ENCODE measurements around the gene MAPKBP1.

Gene MAPKBP1

DNA sequence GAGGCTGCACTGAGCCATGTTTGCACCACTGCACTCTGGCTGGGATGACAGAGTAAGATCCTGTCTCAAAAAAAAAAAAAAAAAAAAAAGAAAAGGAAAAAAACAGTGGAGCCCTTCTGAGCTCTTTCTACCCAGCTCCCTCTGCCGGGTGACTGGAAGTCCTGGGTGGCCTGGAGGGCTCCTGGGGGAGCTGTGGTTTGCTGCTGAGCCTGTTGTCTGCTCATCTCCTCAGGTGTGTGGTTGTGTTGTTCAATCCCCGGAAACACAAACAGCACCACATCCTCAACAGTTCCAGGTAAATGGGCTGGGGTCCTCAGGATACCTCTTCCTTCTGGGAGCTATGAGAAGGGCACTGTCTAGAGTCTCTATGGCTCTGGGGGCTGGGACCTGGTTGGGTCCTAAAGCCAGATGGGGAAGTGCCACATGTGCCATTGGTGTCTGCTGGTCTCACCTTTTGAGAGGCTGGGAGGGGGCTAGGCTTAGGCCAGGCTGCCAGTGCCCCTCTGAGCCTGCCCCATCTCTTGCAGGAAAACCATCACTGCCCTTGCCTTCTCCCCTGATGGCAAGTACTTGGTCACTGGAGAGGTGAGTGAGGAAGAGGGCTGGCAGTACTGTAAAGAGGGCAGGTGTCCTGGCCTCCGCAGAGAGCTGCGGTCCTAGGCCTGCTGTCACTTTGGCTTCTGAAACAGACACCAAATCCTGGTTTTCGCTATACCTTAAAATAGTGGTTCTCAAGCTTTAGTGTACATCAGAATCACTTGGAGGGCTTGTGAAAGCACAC lies 36.6 kb downstream of the MAPKBP1 start:
- Histone ChIP-seq H3K27me3 (ENCODE audit: control insufficient read depth, insufficient read depth, low read length) (no peaks in the 10 kb centered on the region), H3K9me3 (replicated peaks; ENCODE audit: low read length) (no peaks in the 10 kb centered on the region), H3K4me2 (ENCODE audit: low read length) (no peak overlapping the region), H3K4me1 (ENCODE audit: control insufficient read depth, insufficient read depth, low read length) (peaks cover 11% of the 10 kb centered on the region), H3K36me3 (ENCODE audit: insufficient read depth, low read length) (peaks cover 32% of the 10 kb centered on the region), H3K9ac (ENCODE audit: low read depth, low read length) (no peak overlapping the region), H3K4me3 (ENCODE audit: low read length) (no peak overlapping the region)

DNA sequence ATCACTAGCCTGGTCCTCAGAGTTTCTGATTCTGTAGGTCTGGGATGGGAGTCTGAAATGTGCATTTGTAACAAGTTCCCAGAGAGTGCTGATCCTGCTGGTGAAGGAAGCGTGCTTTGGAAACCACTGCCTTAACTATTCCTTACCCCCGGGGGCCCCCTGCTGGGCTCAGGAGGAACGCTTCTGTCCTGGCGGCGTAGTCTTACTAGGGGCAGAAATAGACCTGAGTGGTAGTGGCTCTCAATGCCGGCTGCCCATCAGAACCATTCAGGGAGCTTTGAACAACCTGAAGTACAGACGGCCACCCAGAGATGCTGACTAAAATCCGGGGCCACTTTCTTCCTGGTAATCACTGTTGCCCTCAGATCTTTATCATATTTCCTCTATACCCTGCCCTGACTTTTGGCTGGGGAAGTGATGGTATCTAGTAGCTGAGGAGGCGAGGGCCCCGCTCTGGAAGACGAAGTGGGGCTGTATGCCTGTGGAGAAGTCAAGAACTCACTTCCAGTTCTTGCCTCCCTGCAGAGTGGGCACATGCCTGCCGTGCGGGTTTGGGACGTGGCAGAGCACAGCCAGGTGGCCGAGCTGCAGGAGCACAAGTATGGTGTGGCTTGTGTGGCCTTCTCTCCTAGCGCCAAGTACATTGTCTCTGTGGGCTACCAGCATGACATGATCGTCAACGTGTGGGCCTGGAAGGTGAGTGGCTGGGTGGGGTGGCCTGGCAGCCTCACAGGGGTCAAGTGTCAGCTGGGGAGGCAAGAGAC lies 37.3 kb downstream of the MAPKBP1 start:
- no peak overlapping the region for H3K4me2 ChIP-seq (ENCODE audit: low read length)
- peaks cover 39% of the 10 kb centered on the region for H3K36me3 ChIP-seq (ENCODE audit: insufficient read depth, low read length)

DNA sequence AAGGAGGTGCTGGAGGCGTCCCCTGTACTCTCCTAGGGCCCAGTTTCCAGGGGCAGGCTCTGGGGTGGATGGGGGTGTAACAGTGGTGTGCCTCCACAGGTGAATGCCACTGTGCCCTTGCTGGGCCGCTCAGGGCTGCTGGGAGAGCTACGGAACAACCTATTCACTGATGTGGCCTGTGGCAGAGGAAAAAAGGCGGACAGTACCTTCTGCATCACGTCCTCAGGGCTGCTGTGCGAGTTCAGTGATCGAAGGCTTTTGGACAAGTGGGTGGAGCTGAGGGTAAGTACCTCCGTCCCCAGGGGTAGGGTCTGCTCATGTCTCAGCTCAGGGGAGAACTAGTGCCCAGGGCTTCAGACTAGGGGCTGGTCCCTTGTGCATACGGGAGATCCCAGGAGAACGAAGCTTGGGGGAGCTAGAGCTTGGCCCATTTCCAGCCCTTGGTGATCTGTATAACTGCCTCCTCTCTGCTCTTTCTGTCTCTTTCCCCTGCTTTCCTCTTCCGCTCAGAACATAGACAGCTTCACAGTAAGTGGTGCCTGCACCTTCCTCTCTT lies 38.6 kb downstream of the MAPKBP1 start:
- H3K36me3 ChIP-seq (ENCODE audit: insufficient read depth, low read length) = peaks cover 52% of the 10 kb centered on the region

More for the DNA sequence above, 37.3 kb downstream of the MAPKBP1 start:
- no peaks in the 10 kb centered on the region for H3K9me3 ChIP-seq (replicated peaks; ENCODE audit: low read length)
- peaks cover 11% of the 10 kb centered on the region for H3K4me1 ChIP-seq (ENCODE audit: control insufficient read depth, insufficient read depth, low read length)
- H3K9ac ChIP-seq (ENCODE audit: low read depth, low read length) = no peak overlapping the region
- no peak overlapping the region for H3K4me3 ChIP-seq (ENCODE audit: low read length)
- no peaks in the 10 kb centered on the region for H3K27me3 ChIP-seq (ENCODE audit: control insufficient read depth, insufficient read depth, low read length)

DNA sequence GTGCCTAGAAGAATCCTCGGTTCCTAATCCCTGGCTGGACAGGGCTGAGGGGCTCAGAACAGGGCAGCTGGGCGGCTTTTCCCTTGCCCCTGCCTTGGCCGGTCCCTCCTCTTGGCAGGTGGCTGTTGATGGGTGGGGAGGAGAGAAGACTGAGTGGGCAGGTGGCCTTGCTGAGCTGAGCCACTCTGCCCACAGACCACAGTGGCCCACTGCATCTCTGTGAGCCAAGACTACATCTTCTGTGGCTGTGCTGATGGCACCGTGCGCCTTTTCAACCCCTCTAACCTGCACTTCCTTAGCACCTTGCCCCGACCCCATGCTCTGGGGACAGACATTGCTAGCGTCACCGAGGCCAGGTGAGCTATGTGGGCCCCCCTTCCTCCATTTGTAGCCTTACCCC lies 39.1 kb downstream of the MAPKBP1 start:
- Histone ChIP-seq H3K4me3 (ENCODE audit: low read length) (no peak overlapping the region), H3K9ac (ENCODE audit: low read depth, low read length) (no peak overlapping the region), H3K4me2 (ENCODE audit: low read length) (no peak overlapping the region), H3K4me1 (ENCODE audit: control insufficient read depth, insufficient read depth, low read length) (peaks cover 11% of the 10 kb centered on the region), H3K9me3 (replicated peaks; ENCODE audit: low read length) (no peaks in the 10 kb centered on the region), H3K36me3 (ENCODE audit: insufficient read depth, low read length) (peaks cover 57% of the 10 kb centered on the region), H3K27me3 (ENCODE audit: control insufficient read depth, insufficient read depth, low read length) (no peaks in the 10 kb centered on the region)

More for the DNA sequence above, 38.6 kb downstream of the MAPKBP1 start:
- Histone ChIP-seq H3K4me3 (ENCODE audit: low read length) (no peak overlapping the region), H3K27me3 (ENCODE audit: control insufficient read depth, insufficient read depth, low read length) (no peaks in the 10 kb centered on the region), H3K9ac (ENCODE audit: low read depth, low read length) (no peak overlapping the region), H3K4me1 (ENCODE audit: control insufficient read depth, insufficient read depth, low read length) (peaks cover 11% of the 10 kb centered on the region), H3K9me3 (replicated peaks; ENCODE audit: low read length) (no peaks in the 10 kb centered on the region), H3K4me2 (ENCODE audit: low read length) (no peak overlapping the region)

DNA sequence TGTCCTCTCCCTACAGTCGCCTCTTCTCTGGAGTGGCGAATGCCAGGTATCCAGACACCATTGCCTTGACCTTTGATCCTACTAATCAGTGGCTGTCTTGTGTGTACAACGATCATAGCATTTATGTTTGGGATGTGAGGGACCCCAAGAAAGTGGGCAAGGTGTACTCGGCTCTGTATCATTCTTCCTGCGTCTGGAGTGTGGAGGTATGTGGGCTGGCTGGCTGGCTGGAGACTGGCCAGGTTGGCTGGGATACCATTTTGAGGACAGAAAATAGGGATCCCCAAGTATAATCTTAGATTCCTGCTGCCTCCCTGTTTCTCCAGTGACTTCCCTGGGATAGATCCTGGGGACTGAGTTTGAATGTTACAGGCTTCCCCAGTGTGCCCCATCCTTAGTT lies 40.2 kb downstream of the MAPKBP1 start:
- peaks cover 3% of the 10 kb centered on the region for H3K4me1 ChIP-seq (ENCODE audit: control insufficient read depth, insufficient read depth, low read length)
- no peak overlapping the region for H3K9ac ChIP-seq (ENCODE audit: low read depth, low read length)
- H3K9me3 ChIP-seq (replicated peaks; ENCODE audit: low read length) = no peaks in the 10 kb centered on the region
- H3K36me3 ChIP-seq (ENCODE audit: insufficient read depth, low read length) = peaks cover 68% of the 10 kb centered on the region
- H3K4me3 ChIP-seq (ENCODE audit: low read length) = no peak overlapping the region
- H3K27me3 ChIP-seq (ENCODE audit: control insufficient read depth, insufficient read depth, low read length) = no peaks in the 10 kb centered on the region
- no peak overlapping the region for H3K4me2 ChIP-seq (ENCODE audit: low read length)

DNA sequence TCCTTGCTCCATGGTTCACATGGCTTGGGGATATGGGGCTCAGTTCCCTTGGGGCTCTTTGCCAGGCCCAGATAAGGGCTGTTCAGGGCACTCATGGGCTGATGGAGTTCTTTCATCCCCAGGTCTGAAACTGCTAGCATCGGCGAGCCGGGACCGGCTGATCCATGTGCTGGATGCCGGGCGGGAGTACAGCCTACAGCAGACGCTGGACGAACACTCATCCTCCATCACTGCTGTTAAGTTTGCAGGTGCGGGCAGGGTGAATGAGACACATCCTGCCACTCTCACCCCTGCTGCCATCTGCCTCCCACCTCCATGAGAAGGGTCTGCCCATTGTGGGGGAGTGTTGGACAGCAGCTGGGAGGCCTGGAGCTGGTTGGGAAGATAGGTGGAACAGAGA lies 42.5 kb downstream of the MAPKBP1 start:
- H3K36me3 ChIP-seq (ENCODE audit: insufficient read depth, low read length) = peaks cover 87% of the 10 kb centered on the region

DNA sequence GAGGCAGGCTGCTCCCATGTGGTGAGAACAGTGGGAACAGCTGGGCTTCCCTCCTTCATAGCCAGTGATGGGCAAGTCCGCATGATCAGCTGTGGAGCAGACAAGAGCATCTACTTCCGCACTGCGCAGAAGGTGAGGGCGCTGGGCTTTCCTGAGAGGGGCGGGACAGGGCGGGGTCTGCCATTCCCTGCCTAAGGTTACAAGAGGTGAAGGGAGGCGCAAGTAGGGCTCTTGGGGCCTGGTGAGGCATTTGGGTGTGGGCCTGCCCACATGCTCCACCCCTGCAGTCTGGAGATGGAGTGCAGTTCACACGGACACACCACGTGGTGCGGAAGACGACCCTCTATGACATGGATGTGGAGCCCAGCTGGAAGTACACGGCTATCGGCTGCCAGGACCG lies 43.0 kb downstream of the MAPKBP1 start:
- Histone ChIP-seq H3K4me3 (ENCODE audit: low read length) (no peak overlapping the region), H3K4me2 (ENCODE audit: low read length) (no peak overlapping the region), H3K4me1 (ENCODE audit: control insufficient read depth, insufficient read depth, low read length) (no peaks in the 10 kb centered on the region), H3K9me3 (replicated peaks; ENCODE audit: low read length) (no peaks in the 10 kb centered on the region), H3K36me3 (ENCODE audit: insufficient read depth, low read length) (peaks cover 87% of the 10 kb centered on the region), H3K27me3 (ENCODE audit: control insufficient read depth, insufficient read depth, low read length) (no peaks in the 10 kb centered on the region), H3K9ac (ENCODE audit: low read depth, low read length) (no peak overlapping the region)

More for the DNA sequence above, 42.5 kb downstream of the MAPKBP1 start:
- H3K4me1 ChIP-seq (ENCODE audit: control insufficient read depth, insufficient read depth, low read length) = no peaks in the 10 kb centered on the region
- H3K9me3 ChIP-seq (replicated peaks; ENCODE audit: low read length) = no peaks in the 10 kb centered on the region
- no peaks in the 10 kb centered on the region for H3K27me3 ChIP-seq (ENCODE audit: control insufficient read depth, insufficient read depth, low read length)
- H3K4me2 ChIP-seq (ENCODE audit: low read length) = no peak overlapping the region
- H3K9ac ChIP-seq (ENCODE audit: low read depth, low read length) = no peak overlapping the region
- no peak overlapping the region for H3K4me3 ChIP-seq (ENCODE audit: low read length)

DNA sequence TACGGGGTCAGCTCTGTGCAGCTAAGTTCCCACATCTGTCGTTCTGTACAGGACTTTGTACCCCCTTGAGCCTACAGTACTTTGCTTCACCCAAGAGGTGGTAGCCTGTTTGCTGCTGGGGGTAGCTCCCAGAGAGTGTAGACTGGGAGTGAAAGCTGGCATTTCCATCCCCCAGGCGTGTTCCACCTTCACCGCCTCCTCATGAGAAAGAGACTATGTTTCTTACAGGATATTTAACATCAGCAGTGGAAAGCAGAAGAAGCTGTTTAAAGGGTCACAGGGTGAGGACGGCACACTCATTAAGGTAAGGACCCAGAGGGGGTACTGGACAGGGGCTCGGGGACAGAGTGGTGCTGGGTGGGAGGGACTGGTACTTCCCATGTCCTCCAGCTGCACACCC lies 43.5 kb downstream of the MAPKBP1 start:
- H3K4me1 ChIP-seq (ENCODE audit: control insufficient read depth, insufficient read depth, low read length) = no peaks in the 10 kb centered on the region
- H3K9ac ChIP-seq (ENCODE audit: low read depth, low read length) = no peak overlapping the region
- H3K4me3 ChIP-seq (ENCODE audit: low read length) = no peak overlapping the region
- no peaks in the 10 kb centered on the region for H3K27me3 ChIP-seq (ENCODE audit: control insufficient read depth, insufficient read depth, low read length)
- no peaks in the 10 kb centered on the region for H3K9me3 ChIP-seq (replicated peaks; ENCODE audit: low read length)
- no peak overlapping the region for H3K4me2 ChIP-seq (ENCODE audit: low read length)
- peaks cover 87% of the 10 kb centered on the region for H3K36me3 ChIP-seq (ENCODE audit: insufficient read depth, low read length)

DNA sequence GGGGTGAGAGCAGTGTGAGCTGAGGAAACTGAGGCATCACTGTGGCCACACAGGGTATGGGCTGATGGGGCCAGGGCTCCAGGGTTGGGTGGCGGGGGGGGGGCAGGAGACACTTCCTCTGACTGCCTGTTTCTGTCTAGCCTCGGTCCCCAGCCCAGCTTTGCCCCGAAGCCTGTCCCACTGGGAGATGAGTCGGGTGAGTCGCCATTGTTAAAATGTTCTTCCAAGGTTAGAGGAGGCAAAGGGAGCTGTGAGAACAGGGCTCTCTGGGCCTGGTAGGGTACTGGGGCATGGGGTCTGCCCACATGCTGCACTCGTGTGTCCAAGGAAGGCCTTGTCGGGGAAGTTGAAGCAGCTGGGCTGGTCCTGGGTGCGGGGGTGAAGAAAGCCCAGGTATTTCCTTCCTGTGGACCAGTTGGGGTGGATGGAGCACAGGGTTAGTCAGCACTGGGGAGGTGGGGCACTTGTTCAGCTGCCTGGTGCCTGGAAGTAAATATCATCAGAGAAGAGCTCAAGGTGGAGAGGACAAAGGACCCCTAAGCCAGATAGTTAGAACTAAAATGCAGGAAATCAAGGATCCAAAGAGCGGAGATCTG lies 45.3 kb downstream of the MAPKBP1 start:
- no peaks in the 10 kb centered on the region for H3K4me1 ChIP-seq (ENCODE audit: control insufficient read depth, insufficient read depth, low read length)
- peaks cover 90% of the 10 kb centered on the region for H3K36me3 ChIP-seq (ENCODE audit: insufficient read depth, low read length)
- H3K27me3 ChIP-seq (ENCODE audit: control insufficient read depth, insufficient read depth, low read length) = no peaks in the 10 kb centered on the region
- H3K9ac ChIP-seq (ENCODE audit: low read depth, low read length) = no peak overlapping the region
- H3K4me3 ChIP-seq (ENCODE audit: low read length) = no peak overlapping the region
- no peak overlapping the region for H3K4me2 ChIP-seq (ENCODE audit: low read length)
- H3K9me3 ChIP-seq (replicated peaks; ENCODE audit: low read length) = no peaks in the 10 kb centered on the region

DNA sequence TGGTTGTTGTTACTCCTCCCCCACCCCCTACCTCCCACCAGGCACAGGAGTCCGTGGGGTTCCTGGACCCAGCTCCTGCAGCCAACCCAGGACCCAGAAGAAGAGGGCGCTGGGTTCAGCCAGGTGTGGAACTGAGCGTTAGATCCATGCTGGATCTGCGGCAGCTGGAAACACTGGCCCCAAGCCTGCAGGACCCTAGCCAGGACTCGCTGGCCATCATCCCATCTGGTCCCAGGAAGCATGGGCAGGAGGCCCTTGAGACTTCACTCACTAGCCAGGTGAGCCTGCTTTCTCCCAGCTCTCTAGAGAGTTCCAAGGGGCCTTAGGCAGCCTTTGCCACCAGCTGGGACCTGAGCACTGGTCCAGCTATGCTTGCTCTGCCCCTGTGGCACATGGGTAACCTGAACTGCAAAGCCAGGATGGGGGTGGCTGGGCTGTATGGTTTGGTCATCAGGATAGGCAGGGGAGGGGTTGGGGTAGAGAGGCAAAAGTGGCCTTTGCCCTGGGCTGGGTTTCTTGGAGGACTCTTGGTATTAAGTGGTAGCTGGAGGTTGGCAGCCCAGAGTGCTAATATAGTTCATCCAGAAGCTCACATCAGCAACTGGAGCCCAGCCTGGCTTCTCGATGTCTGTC lies 46.6 kb downstream of the MAPKBP1 start:
- H3K4me1 ChIP-seq (ENCODE audit: control insufficient read depth, insufficient read depth, low read length) = no peaks in the 10 kb centered on the region
- H3K36me3 ChIP-seq (ENCODE audit: insufficient read depth, low read length) = peaks cover 79% of the 10 kb centered on the region
- no peak overlapping the region for H3K4me2 ChIP-seq (ENCODE audit: low read length)
- H3K9ac ChIP-seq (ENCODE audit: low read depth, low read length) = no peak overlapping the region
- H3K27me3 ChIP-seq (ENCODE audit: control insufficient read depth, insufficient read depth, low read length) = no peaks in the 10 kb centered on the region
- no peaks in the 10 kb centered on the region for H3K9me3 ChIP-seq (replicated peaks; ENCODE audit: low read length)
- no peak overlapping the region for H3K4me3 ChIP-seq (ENCODE audit: low read length)

DNA sequence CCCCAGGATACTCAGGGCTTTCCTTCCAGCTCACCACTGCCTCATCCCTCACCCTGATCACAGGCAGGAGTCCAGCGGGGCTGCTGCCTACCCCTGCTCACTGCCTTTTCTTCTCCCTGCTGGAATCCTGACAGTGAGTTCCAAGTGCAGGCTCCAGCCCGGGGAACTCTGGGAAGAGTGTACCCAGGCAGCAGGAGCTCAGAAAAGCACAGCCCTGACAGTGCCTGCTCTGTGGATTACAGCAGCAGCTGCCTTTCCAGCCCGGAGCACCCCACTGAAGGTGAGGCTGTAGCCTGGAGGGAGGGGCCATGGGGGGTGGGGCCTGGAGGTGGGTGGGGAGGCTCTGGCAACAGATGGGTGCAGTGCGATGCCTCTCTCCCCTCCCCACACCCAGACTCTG lies 47.5 kb downstream of the MAPKBP1 start:
- Histone ChIP-seq H3K36me3 (ENCODE audit: insufficient read depth, low read length) (peaks cover 70% of the 10 kb centered on the region), H3K27me3 (ENCODE audit: control insufficient read depth, insufficient read depth, low read length) (no peaks in the 10 kb centered on the region), H3K9me3 (replicated peaks; ENCODE audit: low read length) (no peaks in the 10 kb centered on the region), H3K4me2 (ENCODE audit: low read length) (no peak overlapping the region), H3K4me1 (ENCODE audit: control insufficient read depth, insufficient read depth, low read length) (no peaks in the 10 kb centered on the region), H3K4me3 (ENCODE audit: low read length) (no peak overlapping the region), H3K9ac (ENCODE audit: low read depth, low read length) (no peak overlapping the region)
